Parathyroid adenoma (tissue), 2 donors: Measurements from ENCODE around the gene BMP8B.

Experiments
- H2AFZ ChIP-seq: fragments of 300-600 bp; sonication (generic); one replicate; pipeline ENCODE4 v1.7.0; 2017; ENCODE audit warnings: antibody characterized with exemption, mild to moderate bottlenecking
- H3K27ac ChIP-seq: fragments of 300-600 bp; sonication (generic); one replicate; pipeline ENCODE4 v1.7.0; 2017
- H3K27me3 ChIP-seq: fragments of 300-600 bp; sonication (generic); one replicate; pipeline ENCODE4 v1.7.0; 2017; ENCODE audit warnings: low read length; ENCODE audit not compliant: control insufficient read depth, insufficient read depth
- H3K36me3 ChIP-seq: fragments of 300-600 bp; sonication (generic); one replicate; pipeline ENCODE4 v1.7.0; 2017; ENCODE audit warnings: low read length; ENCODE audit not compliant: control insufficient read depth, insufficient read depth
- H3K4me1 ChIP-seq: fragments of 300-600 bp; sonication (generic); one replicate; pipeline ENCODE4 v1.7.0; 2017; ENCODE audit warnings: control low read depth
- H3K4me2 ChIP-seq: fragments of 300-600 bp; sonication (generic); one replicate; pipeline ENCODE4 v1.7.0; 2017; ENCODE audit warnings: low read length
- H3K4me3 ChIP-seq: fragments of 300-600 bp; sonication (generic); one replicate; pipeline ENCODE4 v1.7.0; 2017; ENCODE audit warnings: low read depth, low read length
- H3K79me2 ChIP-seq: fragments of 300-600 bp; sonication (generic); one replicate; pipeline ENCODE4 v1.7.0; 2017; ENCODE audit warnings: control low read depth
- H3K9ac ChIP-seq: fragments of 300-600 bp; sonication (generic); one replicate; pipeline ENCODE4 v1.7.0; 2017; ENCODE audit warnings: mild to moderate bottlenecking
- H3K9me3 ChIP-seq: fragments of 300-600 bp; sonication (generic); one replicate; pipeline ENCODE4 v1.7.0; 2017; ENCODE audit warnings: low read length; ENCODE audit not compliant: control insufficient read depth
- CTCF ChIP-seq: fragments of 300-600 bp; sonication (generic); IDR thresholded peaks from one replicate; pipeline ENCODE4 v1.7.0; 2017; ENCODE audit warnings: antibody characterized with exemption, mild to moderate bottlenecking
- donor health status: primary hyperparathyroidism.

Gene BMP8B

DNA sequence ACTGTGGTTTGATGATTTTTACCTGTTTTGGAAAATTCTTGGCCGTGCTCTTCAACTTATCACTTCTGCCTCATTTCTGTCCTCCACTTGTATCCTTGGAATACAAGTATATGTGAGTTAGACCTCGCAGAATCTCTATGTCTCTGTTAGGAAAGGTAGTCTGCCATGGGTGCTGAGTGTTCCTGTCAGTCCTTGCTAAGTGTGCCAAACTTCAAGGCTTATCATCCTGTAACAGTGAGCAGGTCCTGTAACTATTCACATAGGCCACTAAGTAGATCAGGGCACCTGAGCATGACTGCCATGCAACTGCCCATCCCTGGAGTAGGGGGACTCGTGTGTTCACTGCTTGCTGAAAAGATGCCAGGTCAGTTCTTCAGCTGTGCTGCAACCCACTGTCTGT lies 24.2 kb upstream of the BMP8B start:
- H3K4me2 ChIP-seq = no peak overlapping the region
- no peaks in the 10 kb centered on the region for H3K79me2 ChIP-seq
- no peak for TF ChIP-seq CTCF
- no peak overlapping the region for H3K9ac ChIP-seq
- H3K27ac ChIP-seq = no peak overlapping the region
- H3K27me3 ChIP-seq = no peaks in the 10 kb centered on the region
- H3K36me3 ChIP-seq = no peaks in the 10 kb centered on the region
- H3K4me3 ChIP-seq = no peak overlapping the region
- no peak overlapping the region for H2AFZ ChIP-seq
- H3K9me3 ChIP-seq = no peaks in the 10 kb centered on the region
- no peaks in the 10 kb centered on the region for H3K4me1 ChIP-seq

GRCh38 chr1:39808784-39809517 lies 20.3 kb upstream of the BMP8B start:
- H3K9ac ChIP-seq = no peak overlapping the region
- H3K4me2 ChIP-seq = no peak overlapping the region
- no peaks in the 10 kb centered on the region for H3K9me3 ChIP-seq
- H2AFZ ChIP-seq = no peak overlapping the region
- H3K79me2 ChIP-seq = no peaks in the 10 kb centered on the region
- H3K36me3 ChIP-seq = no peaks in the 10 kb centered on the region
- no peak for TF ChIP-seq CTCF
- no peaks in the 10 kb centered on the region for H3K27me3 ChIP-seq
- no peak overlapping the region for H3K4me3 ChIP-seq
- no peak overlapping the region for H3K27ac ChIP-seq
- no peaks in the 10 kb centered on the region for H3K4me1 ChIP-seq

GRCh38 chr1:39805385-39805784 lies 16.7 kb upstream of the BMP8B start:
- H3K4me1 ChIP-seq = no peaks in the 10 kb centered on the region
- no peaks in the 10 kb centered on the region for H3K36me3 ChIP-seq
- no peaks in the 10 kb centered on the region for H3K79me2 ChIP-seq
- no peaks in the 10 kb centered on the region for H3K9me3 ChIP-seq
- H3K27ac ChIP-seq = no peak overlapping the region
- no peak overlapping the region for H3K9ac ChIP-seq
- H2AFZ ChIP-seq = no peak overlapping the region
- no peak for TF ChIP-seq CTCF
- H3K4me2 ChIP-seq = no peak overlapping the region
- no peak overlapping the region for H3K4me3 ChIP-seq
- H3K27me3 ChIP-seq = no peaks in the 10 kb centered on the region

DNA sequence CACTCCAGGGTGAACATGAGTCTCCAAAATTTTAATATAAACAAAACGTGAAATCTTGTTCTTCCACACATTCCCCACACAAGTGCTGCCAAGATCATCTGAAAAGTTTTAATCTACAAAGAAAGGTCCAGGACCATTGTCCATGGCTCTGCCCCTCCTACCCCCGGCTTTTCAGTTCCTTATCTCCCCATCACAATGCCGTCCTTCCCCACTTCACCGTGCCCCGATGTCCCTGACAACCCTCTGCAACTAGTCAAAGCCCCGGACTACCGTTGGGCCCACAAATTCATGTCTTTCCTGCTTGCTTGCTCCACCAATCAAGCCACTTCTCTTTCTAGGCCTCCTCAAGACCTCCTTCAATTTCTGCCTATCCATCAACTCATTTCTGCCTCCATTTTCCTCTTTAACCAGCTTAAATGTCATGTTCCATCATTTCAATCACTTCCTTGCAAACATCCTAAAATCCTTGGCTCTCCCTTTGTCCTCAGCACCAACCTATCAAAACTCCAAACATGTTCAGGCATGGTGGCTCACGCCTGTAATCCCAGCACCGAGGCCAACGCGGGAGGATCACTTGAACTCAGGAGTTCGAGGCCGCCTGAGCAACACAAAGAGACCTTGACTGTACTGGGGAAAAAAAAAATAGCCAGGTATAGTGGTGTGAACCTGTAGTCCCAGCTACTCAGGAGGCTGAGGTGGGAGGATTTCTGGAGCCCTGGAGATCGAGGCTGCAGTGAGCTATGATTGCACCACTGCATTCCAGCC lies 14.0 kb upstream of the BMP8B start:
- no peak overlapping the region for H3K27ac ChIP-seq
- no peak for TF ChIP-seq CTCF
- H2AFZ ChIP-seq = no peak overlapping the region
- no peak overlapping the region for H3K4me2 ChIP-seq
- no peak overlapping the region for H3K9ac ChIP-seq
- no peak overlapping the region for H3K4me3 ChIP-seq
- no peaks in the 10 kb centered on the region for H3K4me1 ChIP-seq
- no peaks in the 10 kb centered on the region for H3K36me3 ChIP-seq
- H3K27me3 ChIP-seq = no peaks in the 10 kb centered on the region
- H3K9me3 ChIP-seq = no peaks in the 10 kb centered on the region
- no peaks in the 10 kb centered on the region for H3K79me2 ChIP-seq
